K562 (cell line): Measurements from ENCODE around the gene GLI1. TPM values are rescaled to one million over a fixed set of nuclear protein-coding genes. Genes with fewer than 3 reads are reported as not detected.

Source experiments
- CBX3 ChIP-seq, 2 experiments: IDR thresholded peaks; 1 replicate in 1 of 2; 2 replicates in 1 of 2; pipeline ENCODE4 v1.6.1; 2012; ENCODE audit warnings: inconsistent platforms in 2 of 2, low read length in 2 of 2, borderline replicate concordance in 1 of 2, control low read depth in 1 of 2
- HES1 ChIP-seq: fragments of 450-650 bp; IDR thresholded peaks from 2 replicates; pipeline ENCODE4 v1.6.1; 2016; ENCODE audit warnings: low read depth, mild to moderate bottlenecking, moderate library complexity
- MCM3 ChIP-seq: fragments of 450-650 bp; IDR thresholded peaks from 2 replicates; pipeline ENCODE4 v1.6.1; 2016
- MEF2A ChIP-seq: IDR thresholded peaks from 2 replicates; pipeline ENCODE4 v1.6.1; 2011; ENCODE audit warnings: low read depth, mild to moderate bottlenecking, low read length, moderate library complexity; ENCODE audit not compliant: control insufficient read depth
- MITF ChIP-seq: IDR thresholded peaks from 2 replicates; pipeline ENCODE4 v1.6.1; 2014; ENCODE audit warnings: antibody characterized with exemption
- MYC ChIP-seq, 2 experiments: fragments of 250-450 bp in 1 of 2; sonication (Bioruptor Pico) in 1 of 2; IDR thresholded peaks; 2 replicates each; pipeline versions ENCODE4 v1.5.1 to v1.6.1; 2012 to 2021; ENCODE audit warnings: low read depth in 2 of 2, borderline replicate concordance in 1 of 2, improper control_type of control experiment in 1 of 2, low read length in 1 of 2, mild to moderate bottlenecking in 1 of 2, moderate library complexity in 1 of 2
- NR1H2 ChIP-seq: sonication (generic); formaldehyde crosslinking; IDR thresholded peaks from 2 replicates; pipeline ENCODE4 v1.4.0; 2020; ENCODE audit warnings: mild to moderate bottlenecking, missing genetic modification reagents
- NRF1 ChIP-seq, 2 experiments: fragments of 450-650 bp; IDR thresholded peaks in 1 of 2; conservative IDR thresholded peaks in 1 of 2; 2 replicates each; pipeline ENCODE4 v1.6.1; 2014; ENCODE audit warnings: mild to moderate bottlenecking in 2 of 2
- PHF8 ChIP-seq: fragments of 200-600 bp; sonication (generic); IDR thresholded peaks from 2 replicates; pipeline ENCODE4 v1.6.1; 2012; ENCODE audit warnings: mixed run types, mild to moderate bottlenecking, inconsistent platforms, low read length, moderate library complexity, borderline replicate concordance
- PTBP1 ChIP-seq: fragments of 200-400 bp; formaldehyde crosslinking; IDR thresholded peaks from 2 replicates; pipeline ENCODE4 v1.6.1; 2017; ENCODE audit warnings: low read depth, low read length
- RBBP5 ChIP-seq: fragments of 200-600 bp; sonication (generic); IDR thresholded peaks from 2 replicates; pipeline ENCODE4 v1.6.1; 2012; ENCODE audit warnings: borderline replicate concordance, mild to moderate bottlenecking, low read length, control low read depth, inconsistent platforms; ENCODE audit not compliant: insufficient read depth, poor library complexity, severe bottlenecking
- SMARCA5 ChIP-seq: fragments of 450-650 bp; IDR thresholded peaks from 2 replicates; pipeline ENCODE4 v1.6.1; 2016
- ZNF12 ChIP-seq: sonication (generic); formaldehyde crosslinking; IDR thresholded peaks from 2 replicates; pipeline ENCODE4 v1.4.0; 2020; ENCODE audit warnings: mild to moderate bottlenecking, missing genetic modification reagents
- ZNF140 ChIP-seq: fragments of 250-450 bp; sonication (Bioruptor Pico); IDR thresholded peaks from 2 replicates; pipeline ENCODE4 v1.8.0; 2021; ENCODE audit warnings: moderate library complexity, mild to moderate bottlenecking, inconsistent platforms
- ZNF174 ChIP-seq: fragments of 250-450 bp; sonication (Bioruptor Pico); IDR thresholded peaks from 2 replicates; pipeline ENCODE4 v1.4.0; 2020; ENCODE audit warnings: mild to moderate bottlenecking
- ZNF384 ChIP-seq: IDR thresholded peaks from 2 replicates; pipeline ENCODE4 v1.6.1; 2012; ENCODE audit warnings: low read depth, low read length, improper control_type of control experiment
- ZNF408 ChIP-seq: fragments of 250-450 bp; sonication (Bioruptor Pico); IDR thresholded peaks from 2 replicates; pipeline ENCODE4 v1.4.0; 2020; ENCODE audit warnings: low read depth, mild to moderate bottlenecking, moderate library complexity
- ZNF584 ChIP-seq: fragments of 200-800 bp; sonication (Bioruptor generic); IDR thresholded peaks from 2 replicates; pipeline ENCODE4 v1.6.1; 2016; ENCODE audit warnings: low read depth, mild to moderate bottlenecking, missing genetic modification characterization, missing compliant biosample characterization
- ZNF695 ChIP-seq: fragments of 450-650 bp; formaldehyde crosslinking; IDR thresholded peaks from 2 replicates; pipeline ENCODE4 v1.4.0; 2020; ENCODE audit warnings: mild to moderate bottlenecking, moderate library complexity
- polyA plus RNA-seq, 8 experiments: library from polyadenylated mRNA; depleted of rRNA in 4 of 8; stranded (reverse) in 5 of 8; unstranded in 3 of 8; fragments of >200 nt; fragmentation: Nextera tagmentation in 2 of 8; fragmentation: Illumina TruSeq in 1 of 8; extraction: Ambion mirVana in 2 of 8; extraction: Trizol in 1 of 8; gene quantifications; 2 replicates each; pipeline versions ENCODE4 v1.2.1 to v1.2.3, GENCODE V29; 2011 to 2014; ENCODE audit warnings: inconsistent platforms in 1 of 8, missing spikeins in 1 of 8
- total RNA-seq, 7 experiments: library from RNA; depleted of rRNA in 6 of 7; stranded (reverse); fragments of >200 nt in 6 of 7; fragmentation: Illumina TruSeq in 2 of 7; extraction: Trizol in 2 of 7; gene quantifications; 2 replicates each; pipeline versions ENCODE4 v1.2.1 to v1.2.3, GENCODE V29; 2011 to 2021; ENCODE audit warnings: low replicate concordance in 1 of 7
- TF ChIP-seq, protein P1 (sequence below): fragments of 250-450 bp; sonication (Bioruptor Pico); IDR thresholded peaks from 2 replicates; pipeline ENCODE4 v1.5.1; 2021; ENCODE audit warnings: mild to moderate bottlenecking
- TF ChIP-seq, protein P2 (sequence below): sonication (generic); formaldehyde crosslinking; IDR thresholded peaks from 2 replicates; pipeline ENCODE4 v1.8.0; 2022; ENCODE audit warnings: mild to moderate bottlenecking, low read depth, missing genetic modification reagents

Gene GLI1
- total and polyA plus RNA-seq, 9 of the 15 experiments (the other 6 are each of a cell fraction or from before 2014, with no cell fraction given): 0.24 to 3.7 (median 0.61) TPM

- TF ChIP-seq ZNF12 (CRISPR knock-in tag): no peak
- TF ChIP-seq ZNF695 (CRISPR knock-in tag): no peak
- TF ChIP-seq ZNF584: no peak
- peak; percentile 93; the same call in 1 of the 2 replicates for TF ChIP-seq PHF8
- no peak for TF ChIP-seq NR1H2 (CRISPR knock-in tag)
- TF ChIP-seq MEF2A: no peak
- TF ChIP-seq, protein P1, sequence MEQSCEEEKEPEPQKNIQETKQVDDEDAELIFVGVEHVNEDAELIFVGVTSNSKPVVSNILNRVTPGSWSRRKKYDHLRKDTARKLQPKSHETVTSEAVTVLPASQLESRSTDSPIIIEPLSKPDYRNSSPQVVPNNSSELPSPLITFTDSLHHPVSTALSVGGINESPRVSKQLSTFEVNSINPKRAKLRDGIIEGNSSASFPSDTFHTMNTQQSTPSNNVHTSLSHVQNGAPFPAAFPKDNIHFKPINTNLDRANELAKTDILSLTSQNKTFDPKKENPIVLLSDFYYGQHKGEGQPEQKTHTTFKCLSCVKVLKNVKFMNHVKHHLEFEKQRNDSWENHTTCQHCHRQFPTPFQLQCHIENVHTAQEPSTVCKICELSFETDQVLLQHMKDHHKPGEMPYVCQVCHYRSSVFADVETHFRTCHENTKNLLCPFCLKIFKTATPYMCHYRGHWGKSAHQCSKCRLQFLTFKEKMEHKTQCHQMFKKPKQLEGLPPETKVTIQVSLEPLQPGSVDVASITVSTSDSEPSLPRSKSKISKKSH (CRISPR knock-in tag): no peak
- no peak for TF ChIP-seq HES1
- no peak for TF ChIP-seq MCM3
- peak; percentile 51; the same call in 1 of the 2 replicates for TF ChIP-seq SMARCA5
- no peak for TF ChIP-seq PTBP1
- TF ChIP-seq ZNF408 (CRISPR knock-in tag): no peak
- peak; percentile 87 for TF ChIP-seq RBBP5
- TF ChIP-seq CBX3 (IDR thresholded peaks at IDR 0.05; ENCODE audit: borderline replicate concordance in 1 of 2, low read length in 2 of 2): peak in 1 of 2 experiments; percentile 81; a peak in 2 of 3 replicates
- no peak for TF ChIP-seq ZNF140 (CRISPR knock-in tag)
- TF ChIP-seq ZNF384: peak; percentile 100
- peak; percentile 98 for TF ChIP-seq MYC (IDR thresholded peaks at IDR 0.05; ENCODE audit: low read depth, low read length)
- TF ChIP-seq MYC (CRISPR knock-in tag; IDR thresholded peaks at IDR 0.05; ENCODE audit: borderline replicate concordance, low read depth): peak; percentile 79; the same call in 1 of the 2 replicates
- peak in 1 of 2 experiments; percentile 40; a peak in 1 of 4 replicates for TF ChIP-seq NRF1 (conservative IDR thresholded peaks at IDR 0.05 in 1 of 2, IDR thresholded peaks at IDR 0.05 in 1 of 2)
- TF ChIP-seq, protein P2, sequence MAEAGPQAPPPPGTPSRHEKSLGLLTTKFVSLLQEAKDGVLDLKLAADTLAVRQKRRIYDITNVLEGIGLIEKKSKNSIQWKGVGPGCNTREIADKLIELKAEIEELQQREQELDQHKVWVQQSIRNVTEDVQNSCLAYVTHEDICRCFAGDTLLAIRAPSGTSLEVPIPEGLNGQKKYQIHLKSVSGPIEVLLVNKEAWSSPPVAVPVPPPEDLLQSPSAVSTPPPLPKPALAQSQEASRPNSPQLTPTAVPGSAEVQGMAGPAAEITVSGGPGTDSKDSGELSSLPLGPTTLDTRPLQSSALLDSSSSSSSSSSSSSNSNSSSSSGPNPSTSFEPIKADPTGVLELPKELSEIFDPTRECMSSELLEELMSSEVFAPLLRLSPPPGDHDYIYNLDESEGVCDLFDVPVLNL (CRISPR knock-in tag): no peak
- peak; percentile 68; the same call in 1 of the 2 replicates for TF ChIP-seq MITF
- TF ChIP-seq ZNF174 (CRISPR knock-in tag): no peak
Measured at GRCh38 chr12:57487597-57488401, 28.2 kb downstream of the GLI1 start, which contains the start of gene MARS1 (continued).
